K562 (cell line): ENCODE data around the gene C1orf105. TPM values are rescaled to one million over a fixed set of nuclear protein-coding genes. Genes with fewer than 3 reads are reported as not detected.

Source experiments
- ARID4B ChIP-seq: sonication (generic); formaldehyde crosslinking; IDR thresholded peaks from 2 replicates; pipeline ENCODE4 v1.8.0; 2022; ENCODE audit warnings: mild to moderate bottlenecking, missing genetic modification reagents
- CBX3 ChIP-seq, 2 experiments: IDR thresholded peaks; 1 replicate in 1 of 2; 2 replicates in 1 of 2; pipeline ENCODE4 v1.6.1; 2012; ENCODE audit warnings: inconsistent platforms in 2 of 2, low read length in 2 of 2, borderline replicate concordance in 1 of 2, control low read depth in 1 of 2
- GABPB1 ChIP-seq: sonication (generic); formaldehyde crosslinking; IDR thresholded peaks from 2 replicates; pipeline ENCODE4 v1.8.0; 2022; ENCODE audit warnings: mild to moderate bottlenecking, missing genetic modification reagents
- GTF2A2 ChIP-seq: IDR thresholded peaks from 2 replicates; pipeline ENCODE4 v1.6.1; 2016; ENCODE audit warnings: mild to moderate bottlenecking, missing genetic modification characterization, missing compliant biosample characterization
- HBP1 ChIP-seq: fragments of 450-650 bp; formaldehyde crosslinking; IDR thresholded peaks from 2 replicates; pipeline ENCODE4 v1.4.0; 2022; ENCODE audit warnings: missing genetic modification characterization
- HMGXB4 ChIP-seq: sonication (generic); formaldehyde crosslinking; IDR thresholded peaks from 2 replicates; pipeline ENCODE4 v1.8.1; 2023; ENCODE audit warnings: mild to moderate bottlenecking, missing genetic modification reagents
- JUND ChIP-seq, 2 experiments: IDR thresholded peaks; 2 replicates in 1 of 2; 3 replicates in 1 of 2; pipeline ENCODE4 v1.6.1; 2011; ENCODE audit warnings: borderline replicate concordance in 2 of 2, low read depth in 2 of 2, low read length in 2 of 2, improper control_type of control experiment in 1 of 2, missing biosample characterization in 1 of 2, missing genetic modification characterization in 1 of 2, missing genetic modification reagents in 1 of 2
- KLF16 ChIP-seq: IDR thresholded peaks from 2 replicates; pipeline ENCODE4 v1.6.1; 2016; ENCODE audit warnings: antibody characterized with exemption
- NRF1 ChIP-seq, 2 experiments: fragments of 450-650 bp; IDR thresholded peaks in 1 of 2; conservative IDR thresholded peaks in 1 of 2; 2 replicates each; pipeline ENCODE4 v1.6.1; 2014; ENCODE audit warnings: mild to moderate bottlenecking in 2 of 2
- SMARCA5 ChIP-seq: fragments of 450-650 bp; IDR thresholded peaks from 2 replicates; pipeline ENCODE4 v1.6.1; 2016
- ZKSCAN1 ChIP-seq: fragments of 150-350 bp; IDR thresholded peaks from 2 replicates; pipeline ENCODE4 v1.6.1; 2016; ENCODE audit warnings: low read depth, low read length
- ZMIZ1 ChIP-seq, 2 experiments: fragments of 150-350 bp in 1 of 2; IDR thresholded peaks; 2 replicates each; pipeline ENCODE4 v1.6.1; 2012 to 2016; ENCODE audit warnings: low read depth in 2 of 2, low read length in 2 of 2, mild to moderate bottlenecking in 1 of 2, moderate library complexity in 1 of 2
- ZNF766 ChIP-seq: fragments of 200-800 bp; sonication (Bioruptor generic); conservative IDR thresholded peaks from 2 replicates; pipeline ENCODE4 v1.6.1; 2016; ENCODE audit warnings: missing genetic modification characterization, missing compliant biosample characterization
- polyA plus RNA-seq, 8 experiments: library from polyadenylated mRNA; depleted of rRNA in 4 of 8; stranded (reverse) in 5 of 8; unstranded in 3 of 8; fragments of >200 nt; fragmentation: Nextera tagmentation in 2 of 8; fragmentation: Illumina TruSeq in 1 of 8; extraction: Ambion mirVana in 2 of 8; extraction: Trizol in 1 of 8; gene quantifications; 2 replicates each; pipeline versions ENCODE4 v1.2.1 to v1.2.3, GENCODE V29; 2011 to 2014; ENCODE audit warnings: inconsistent platforms in 1 of 8, missing spikeins in 1 of 8
- total RNA-seq, 7 experiments: library from RNA; depleted of rRNA in 6 of 7; stranded (reverse); fragments of >200 nt in 6 of 7; fragmentation: Illumina TruSeq in 2 of 7; extraction: Trizol in 2 of 7; gene quantifications; 2 replicates each; pipeline versions ENCODE4 v1.2.1 to v1.2.3, GENCODE V29; 2011 to 2021; ENCODE audit warnings: low replicate concordance in 1 of 7

Gene C1orf105
- total and polyA plus RNA-seq, 9 of the 15 experiments (the other 6 are each of a cell fraction or from before 2014, with no cell fraction given): 0.08 TPM; not detected in 8

GRCh38 chr1:172449585-172450523 is 29.4 kb downstream of the C1orf105 start (continued):
- TF ChIP-seq HBP1 (CRISPR knock-in tag) (no peak), GTF2A2 (0 out of 2 replicates have a peak, but pooled peaks have one; percentile 24), GABPB1 (CRISPR knock-in tag) (no peak), SMARCA5 (no peak), NRF1 (conservative IDR thresholded peaks at IDR 0.05 in 1 of 2, IDR thresholded peaks at IDR 0.05 in 1 of 2) (peak; percentile 80 to 84), HMGXB4 (CRISPR knock-in tag) (0 out of 2 replicates have a peak, but pooled peaks have one; percentile 47), JUND (IDR thresholded peaks at IDR 0.05; ENCODE audit: borderline replicate concordance, low read depth, low read length) (peak; percentile 46), JUND (tag; IDR thresholded peaks at IDR 0.05; ENCODE audit: borderline replicate concordance, low read depth, low read length) (peak; percentile 42; the same call in 1 of the 3 replicates), KLF16 (peak; percentile 79; the same call in 1 of the 2 replicates), CBX3 (IDR thresholded peaks at IDR 0.05; ENCODE audit: borderline replicate concordance in 1 of 2, low read length in 2 of 2) (peak in 1 of 2 experiments; percentile 66; a peak in 1 of 3 replicates), ARID4B (CRISPR knock-in tag) (no peak), ZKSCAN1 (0 out of 2 replicates have a peak, but pooled peaks have one; percentile 8), ZNF766 (CRISPR knock-in tag) (peak; percentile 70; the same call in 1 of the 2 replicates), ZMIZ1 (IDR thresholded peaks at IDR 0.05; ENCODE audit: low read depth in 2 of 2, low read length in 2 of 2) (peak in 1 of 2 experiments; percentile 11; a peak in 1 of 4 replicates)
